Stimulated activated memory B cell treated with anti-CD40 and anti-IgM and Interleukin-4, amounts not matched to agents 10 μg/mL and 1 μg/mL and 100 μg/mL, for 72 hours (primary cell): ENCODE results near the gene TNFAIP1.

ENCODE experiments used
- ATAC-seq: fragments of 150-1000 bp; cut with Tn5 transposase; 2 replicates; pipeline ENCODE4 v1.10.0; 2021
- H3K27ac Mint-ChIP-seq: one replicate; pipeline ENCODE4 v1.8.0; 2022; ENCODE audit warnings: mild to moderate bottlenecking, mixed read lengths
- H3K27me3 Mint-ChIP-seq: one replicate; pipeline ENCODE4 v1.8.0; 2022; ENCODE audit warnings: mixed read lengths
- H3K36me3 Mint-ChIP-seq: one replicate; pipeline ENCODE4 v1.8.0; 2022; ENCODE audit warnings: mixed read lengths
- H3K4me1 Mint-ChIP-seq: one replicate; pipeline ENCODE4 v1.8.0; 2022; ENCODE audit warnings: mixed read lengths
- H3K4me3 Mint-ChIP-seq: one replicate; pipeline ENCODE4 v1.8.0; 2022; ENCODE audit warnings: mild to moderate bottlenecking, moderate library complexity, mixed read lengths
- H3K9me3 Mint-ChIP-seq: one replicate; pipeline ENCODE4 v1.8.0; 2022; ENCODE audit warnings: mixed read lengths

Gene TNFAIP1

DNA sequence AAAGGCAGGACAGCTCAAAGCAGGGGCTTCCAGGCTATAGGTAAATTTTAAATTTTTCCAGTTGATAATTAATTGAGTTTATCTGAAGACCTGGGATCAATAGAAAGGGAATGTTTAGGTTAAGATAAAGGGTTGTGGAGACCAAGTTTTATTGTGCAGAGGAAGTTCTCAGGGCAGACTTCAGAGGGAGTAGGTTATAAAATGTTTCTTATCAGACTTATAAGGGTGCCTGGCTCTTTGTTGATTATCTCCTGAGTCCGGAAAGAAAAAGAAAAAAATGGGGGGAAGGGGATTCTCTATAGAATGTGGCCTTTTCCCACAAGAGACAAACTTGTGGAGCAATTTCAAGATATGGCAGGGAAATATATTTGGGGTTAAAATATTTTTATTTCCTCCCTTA is 54.6 kb downstream of the TNFAIP1 start:
- peaks cover 47% of the 10 kb centered on the region for H3K36me3 Mint-ChIP-seq
- H3K4me1 Mint-ChIP-seq: peaks cover 5% of the 10 kb centered on the region
- no peaks in the 10 kb centered on the region for H3K9me3 Mint-ChIP-seq
- ATAC-seq: no peak
- H3K27ac Mint-ChIP-seq: no peak overlapping the region
- no peak overlapping the region for H3K4me3 Mint-ChIP-seq
- H3K27me3 Mint-ChIP-seq: no peaks in the 10 kb centered on the region

DNA sequence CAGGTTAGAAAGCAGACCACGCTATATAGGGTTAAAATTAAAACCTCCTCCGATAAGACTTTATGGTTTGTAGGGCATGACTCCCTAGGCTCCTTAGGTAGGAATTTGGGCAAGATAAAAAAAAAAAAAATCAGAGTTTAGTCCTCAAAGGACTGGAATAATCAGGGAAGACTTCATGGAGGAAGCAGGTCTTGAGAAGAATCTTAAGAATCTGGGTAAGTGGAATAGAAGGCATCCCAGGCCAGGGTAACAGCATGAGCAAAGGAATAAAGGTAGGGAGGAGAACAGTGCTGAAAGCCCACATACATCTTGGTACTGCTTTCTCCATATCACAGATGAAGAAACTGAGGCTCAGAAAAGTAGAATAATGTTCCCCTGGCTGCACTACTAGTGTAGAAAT is 55.0 kb downstream of the TNFAIP1 start:
- Mint-ChIP-seq H3K9me3 (no peaks in the 10 kb centered on the region), H3K27me3 (no peaks in the 10 kb centered on the region), H3K27ac (no peak overlapping the region), H3K4me1 (peaks cover under 1% of the 10 kb centered on the region), H3K4me3 (no peak overlapping the region), H3K36me3 (peaks cover 47% of the 10 kb centered on the region)
- ATAC-seq: no peak

DNA sequence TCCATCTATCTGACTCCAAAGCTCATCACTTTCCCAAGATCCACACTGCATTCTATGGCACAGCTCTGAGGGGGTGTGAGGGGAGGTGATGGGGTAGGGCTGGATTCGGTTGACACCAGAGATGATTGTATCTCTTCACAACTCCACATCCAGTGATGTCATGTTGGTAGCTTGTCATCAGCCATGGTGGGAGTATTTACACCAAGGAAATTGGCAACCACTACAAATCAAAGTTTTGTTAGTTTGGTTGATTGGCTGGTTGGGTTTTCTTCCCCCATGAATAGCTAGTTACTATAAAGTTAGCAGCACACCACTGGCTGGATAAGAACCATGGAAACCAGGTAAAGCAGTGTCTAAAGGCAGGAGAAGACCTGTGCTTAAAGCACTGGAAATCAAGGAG is 55.4 kb downstream of the TNFAIP1 start:
- no peak for ATAC-seq
- H3K4me3 Mint-ChIP-seq: no peak overlapping the region

DNA sequence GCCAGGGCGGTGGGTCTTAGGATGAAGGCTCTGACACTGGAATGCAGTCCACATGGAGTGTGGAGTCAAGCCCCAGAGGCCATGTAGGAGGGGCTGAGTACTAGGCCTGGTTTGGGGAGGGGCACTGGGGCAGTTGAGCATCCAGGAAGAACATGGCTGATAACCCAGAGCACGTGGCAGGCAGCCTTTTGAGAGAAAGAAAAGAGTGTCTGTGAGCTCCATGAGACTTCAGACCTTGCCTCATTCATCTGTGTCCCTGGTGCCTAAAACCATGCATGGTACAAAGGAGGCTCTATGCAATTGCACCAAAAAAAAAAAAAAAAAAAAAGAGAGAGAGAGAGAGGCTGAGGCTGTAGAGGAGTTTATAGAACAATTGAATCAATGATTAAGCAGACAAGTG is 55.8 kb downstream of the TNFAIP1 start:
- no peak overlapping the region for H3K27ac Mint-ChIP-seq
- peaks cover 47% of the 10 kb centered on the region for H3K36me3 Mint-ChIP-seq
- H3K27me3 Mint-ChIP-seq: no peaks in the 10 kb centered on the region
- no peak for ATAC-seq
- H3K9me3 Mint-ChIP-seq: no peaks in the 10 kb centered on the region
- H3K4me1 Mint-ChIP-seq: no peaks in the 10 kb centered on the region
- no peak overlapping the region for H3K4me3 Mint-ChIP-seq

More for the DNA sequence above, 55.4 kb downstream of the TNFAIP1 start:
- no peak overlapping the region for H3K27ac Mint-ChIP-seq
- H3K9me3 Mint-ChIP-seq: no peaks in the 10 kb centered on the region
- H3K27me3 Mint-ChIP-seq: no peaks in the 10 kb centered on the region
- no peaks in the 10 kb centered on the region for H3K4me1 Mint-ChIP-seq
- peaks cover 47% of the 10 kb centered on the region for H3K36me3 Mint-ChIP-seq

DNA sequence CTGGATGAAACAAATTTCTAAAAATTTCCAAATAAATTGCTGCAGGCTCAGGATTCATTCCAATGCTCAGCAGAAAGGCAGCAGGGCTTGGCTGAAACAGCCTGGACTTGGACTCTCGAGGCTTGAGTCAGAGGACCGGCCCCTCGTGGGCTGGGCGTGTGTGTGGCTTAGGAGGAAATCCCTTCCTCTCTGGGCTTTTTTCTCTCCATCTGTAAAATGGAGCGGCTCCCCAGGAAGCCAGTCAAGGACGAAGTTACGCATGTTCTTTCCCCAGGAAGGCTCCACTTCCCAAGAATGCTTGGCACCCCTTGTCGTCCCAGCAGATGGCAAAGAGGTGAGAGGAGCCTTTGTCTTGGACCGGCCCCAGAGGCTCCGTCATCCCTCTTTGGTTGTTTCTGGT is 56.9 kb downstream of the TNFAIP1 start:
- Mint-ChIP-seq H3K4me3 (no peak overlapping the region), H3K27ac (no peak overlapping the region), H3K36me3 (peaks cover 47% of the 10 kb centered on the region), H3K27me3 (no peaks in the 10 kb centered on the region), H3K9me3 (no peaks in the 10 kb centered on the region), H3K4me1 (no peaks in the 10 kb centered on the region)
- no peak for ATAC-seq

DNA sequence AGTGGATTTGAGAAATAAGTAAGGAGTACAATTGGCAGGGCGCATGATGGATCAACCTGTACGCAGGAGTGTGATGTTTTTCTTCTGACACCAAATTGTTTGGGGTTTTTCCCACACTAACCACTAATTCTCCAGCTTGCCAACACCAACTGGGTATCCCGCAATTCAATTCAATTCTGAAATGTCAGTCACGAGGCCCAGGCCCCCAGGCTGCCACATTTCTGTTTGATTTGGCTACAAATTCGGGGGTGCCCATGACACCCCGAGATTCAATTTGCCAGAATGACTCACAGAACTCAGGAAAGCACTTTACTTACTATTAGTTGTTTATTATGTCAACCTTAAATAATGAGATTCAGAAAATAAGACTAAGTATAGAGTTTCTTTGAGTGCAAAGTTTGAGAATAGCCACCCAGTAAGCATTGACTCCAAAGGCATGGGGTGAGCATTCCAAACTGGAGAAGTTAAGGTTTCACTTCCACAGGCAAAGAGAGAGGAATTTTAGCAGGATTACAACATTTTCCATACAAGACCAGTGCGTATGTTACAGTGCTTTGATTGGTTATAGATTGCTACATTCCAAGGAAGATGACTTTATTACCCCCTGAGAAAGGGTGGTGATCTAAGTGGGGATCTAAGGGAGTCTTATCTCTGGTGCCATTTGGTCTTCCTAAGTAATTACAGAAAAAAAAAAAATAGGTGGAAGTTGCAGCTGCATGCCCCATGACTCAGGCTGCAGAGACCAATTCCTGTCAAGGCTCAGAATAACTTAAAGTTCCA is 59.0 kb downstream of the TNFAIP1 start:
- H3K9me3 Mint-ChIP-seq: no peaks in the 10 kb centered on the region
- H3K4me1 Mint-ChIP-seq: peaks cover 11% of the 10 kb centered on the region
- H3K36me3 Mint-ChIP-seq: peaks cover 42% of the 10 kb centered on the region
- H3K4me3 Mint-ChIP-seq: no peak overlapping the region
- H3K27me3 Mint-ChIP-seq: no peaks in the 10 kb centered on the region
- no peak for ATAC-seq
- H3K27ac Mint-ChIP-seq: no peak overlapping the region

DNA sequence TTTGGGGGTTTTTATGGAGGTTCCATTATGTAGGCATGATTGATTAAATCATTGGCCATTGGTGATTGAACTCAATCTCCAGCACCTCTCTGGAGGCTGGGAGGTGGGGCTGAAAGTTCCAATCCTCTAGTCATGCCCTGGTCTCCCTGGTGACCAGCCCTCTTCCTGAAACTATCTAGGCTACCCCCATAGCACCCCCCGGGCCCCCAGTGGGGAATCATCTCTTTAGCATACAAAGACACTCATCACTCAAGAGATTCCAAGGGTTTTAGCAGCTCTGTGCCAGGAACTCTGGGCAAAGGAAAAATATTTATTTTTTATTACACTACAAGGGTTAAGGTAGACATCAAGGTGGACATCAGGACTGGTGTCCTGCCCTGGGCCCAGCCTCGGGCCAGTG is 59.9 kb downstream of the TNFAIP1 start:
- no peak for ATAC-seq
- H3K27ac Mint-ChIP-seq: no peak overlapping the region
- H3K4me3 Mint-ChIP-seq: no peak overlapping the region

DNA sequence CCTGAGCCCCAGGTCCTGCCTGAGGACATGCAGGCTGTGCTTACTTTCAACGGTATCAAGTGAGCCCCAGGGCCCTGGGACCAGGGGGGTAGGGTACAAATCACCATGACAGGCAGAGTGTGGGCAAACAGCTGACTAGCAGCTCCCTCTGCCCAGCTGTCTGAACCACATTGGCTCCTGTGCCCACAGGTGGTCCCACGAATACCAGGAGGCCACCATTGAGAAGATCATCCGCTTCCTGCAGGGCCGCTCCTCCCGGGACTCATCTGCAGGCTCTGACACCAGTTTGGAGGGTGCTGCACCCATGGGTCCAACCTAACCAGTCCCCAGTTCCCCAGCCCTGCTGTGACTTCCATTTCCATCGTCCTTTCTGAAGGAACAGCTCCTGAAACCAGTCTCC is 60.4 kb downstream of the TNFAIP1 start:
- no peaks in the 10 kb centered on the region for H3K27me3 Mint-ChIP-seq
- peaks cover 11% of the 10 kb centered on the region for H3K4me1 Mint-ChIP-seq
- H3K4me3 Mint-ChIP-seq: no peak overlapping the region
- H3K27ac Mint-ChIP-seq: no peak overlapping the region
- H3K9me3 Mint-ChIP-seq: no peaks in the 10 kb centered on the region
- no peak for ATAC-seq
- peaks cover 27% of the 10 kb centered on the region for H3K36me3 Mint-ChIP-seq

More for the DNA sequence above, 59.9 kb downstream of the TNFAIP1 start:
- Mint-ChIP-seq H3K4me1 (peaks cover 11% of the 10 kb centered on the region), H3K36me3 (peaks cover 33% of the 10 kb centered on the region), H3K9me3 (no peaks in the 10 kb centered on the region), H3K27me3 (no peaks in the 10 kb centered on the region)
